ENCODE results near the gene ITSN1.

ITSN1 gene

GRCh38 chr21:33751120-33751519, 108.8 kb downstream of the ITSN1 start:
- no peak overlapping the region for H3K4me3 ChIP-seq (ENCODE audit: control insufficient read depth, low read depth, low read length)
- DNase-seq (ENCODE audit: low read depth): peak; percentile 69
- TF ChIP-seq, protein P1, sequence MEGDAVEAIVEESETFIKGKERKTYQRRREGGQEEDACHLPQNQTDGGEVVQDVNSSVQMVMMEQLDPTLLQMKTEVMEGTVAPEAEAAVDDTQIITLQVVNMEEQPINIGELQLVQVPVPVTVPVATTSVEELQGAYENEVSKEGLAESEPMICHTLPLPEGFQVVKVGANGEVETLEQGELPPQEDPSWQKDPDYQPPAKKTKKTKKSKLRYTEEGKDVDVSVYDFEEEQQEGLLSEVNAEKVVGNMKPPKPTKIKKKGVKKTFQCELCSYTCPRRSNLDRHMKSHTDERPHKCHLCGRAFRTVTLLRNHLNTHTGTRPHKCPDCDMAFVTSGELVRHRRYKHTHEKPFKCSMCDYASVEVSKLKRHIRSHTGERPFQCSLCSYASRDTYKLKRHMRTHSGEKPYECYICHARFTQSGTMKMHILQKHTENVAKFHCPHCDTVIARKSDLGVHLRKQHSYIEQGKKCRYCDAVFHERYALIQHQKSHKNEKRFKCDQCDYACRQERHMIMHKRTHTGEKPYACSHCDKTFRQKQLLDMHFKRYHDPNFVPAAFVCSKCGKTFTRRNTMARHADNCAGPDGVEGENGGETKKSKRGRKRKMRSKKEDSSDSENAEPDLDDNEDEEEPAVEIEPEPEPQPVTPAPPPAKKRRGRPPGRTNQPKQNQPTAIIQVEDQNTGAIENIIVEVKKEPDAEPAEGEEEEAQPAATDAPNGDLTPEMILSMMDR (conservative IDR thresholded peaks at IDR 0.05; ENCODE audit: control insufficient read depth, insufficient read depth, low read depth, low read length): no peak

DNA sequence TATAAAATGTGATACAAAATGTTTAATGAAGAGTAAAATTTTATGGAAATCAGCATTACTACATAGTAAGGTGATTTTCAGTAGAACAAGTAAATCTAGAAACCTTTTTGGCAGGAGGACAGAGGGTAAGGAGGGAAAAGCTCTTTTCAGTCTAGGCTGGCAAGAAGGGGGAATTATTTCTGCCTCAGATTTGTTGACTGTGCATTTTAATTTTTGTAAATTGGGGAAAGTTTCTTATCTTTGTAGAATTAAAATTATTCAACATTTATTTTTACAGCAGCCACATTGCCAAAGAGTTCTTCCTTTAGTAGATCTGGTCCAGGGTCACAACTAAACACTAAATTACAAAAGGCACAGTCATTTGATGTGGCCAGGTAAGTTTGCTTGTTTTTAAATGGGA, 109.2 kb downstream of the ITSN1 start:
- TF ChIP-seq, protein P1 (conservative IDR thresholded peaks at IDR 0.05; ENCODE audit: control insufficient read depth, insufficient read depth, low read depth, low read length): no peak
- H3K4me3 ChIP-seq (ENCODE audit: control insufficient read depth, low read depth, low read length): no peak overlapping the region
- DNase-seq (ENCODE audit: low read depth): no peak

DNA sequence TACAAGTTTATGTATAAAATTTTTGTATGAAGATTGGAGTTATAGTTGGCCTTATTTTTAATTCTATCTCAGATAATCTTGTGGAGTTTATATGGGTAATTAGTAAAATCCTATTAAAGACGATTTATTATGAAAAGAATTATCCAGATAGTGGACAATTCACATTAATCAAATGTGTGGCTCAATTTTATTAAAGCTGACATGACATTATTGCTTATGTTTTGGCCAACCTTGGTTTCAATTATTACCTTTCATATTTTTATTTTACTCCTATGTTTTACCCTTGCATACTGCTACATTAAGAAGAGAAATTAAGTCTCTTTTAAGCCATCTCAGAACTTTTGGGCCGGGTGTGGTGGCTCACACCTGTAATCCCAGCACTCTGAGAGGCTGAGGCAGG, 110.0 kb downstream of the ITSN1 start:
- TF ChIP-seq, protein P1 (conservative IDR thresholded peaks at IDR 0.05; ENCODE audit: control insufficient read depth, insufficient read depth, low read depth, low read length): no peak
- no peak overlapping the region for H3K4me3 ChIP-seq (ENCODE audit: control insufficient read depth, low read depth, low read length)
- DNase-seq (ENCODE audit: low read depth): no peak

GRCh38 chr21:33753886-33754285, 111.6 kb downstream of the ITSN1 start:
- TF ChIP-seq, protein P1 (conservative IDR thresholded peaks at IDR 0.05; ENCODE audit: control insufficient read depth, insufficient read depth, low read depth, low read length): no peak
- no peak overlapping the region for H3K4me3 ChIP-seq (ENCODE audit: control insufficient read depth, low read depth, low read length)
- DNase-seq (ENCODE audit: low read depth): no peak

DNA sequence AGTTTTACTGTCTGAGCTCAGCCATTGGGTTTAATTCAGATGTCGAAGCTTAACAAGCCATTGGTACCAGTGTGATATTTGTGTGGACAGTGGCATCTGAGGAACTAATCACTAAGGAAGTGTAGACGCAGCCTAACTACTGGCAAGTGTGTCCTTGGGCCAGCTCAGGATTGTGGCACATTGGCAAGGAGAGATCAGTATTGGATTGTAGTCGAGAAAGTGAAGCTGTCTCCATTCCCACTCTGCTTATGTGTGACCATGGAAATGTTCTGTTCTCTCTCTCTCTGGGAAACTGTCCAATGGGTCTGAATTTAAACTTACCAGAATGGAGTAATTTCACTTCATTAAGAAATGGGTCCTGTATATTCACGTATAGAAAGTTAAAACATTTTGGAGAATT, 112.2 kb downstream of the ITSN1 start:
- no peak overlapping the region for H3K4me3 ChIP-seq (ENCODE audit: control insufficient read depth, low read depth, low read length)
- TF ChIP-seq, protein P1 (conservative IDR thresholded peaks at IDR 0.05; ENCODE audit: control insufficient read depth, insufficient read depth, low read depth, low read length): no peak
- no peak for DNase-seq (ENCODE audit: low read depth)

DNA sequence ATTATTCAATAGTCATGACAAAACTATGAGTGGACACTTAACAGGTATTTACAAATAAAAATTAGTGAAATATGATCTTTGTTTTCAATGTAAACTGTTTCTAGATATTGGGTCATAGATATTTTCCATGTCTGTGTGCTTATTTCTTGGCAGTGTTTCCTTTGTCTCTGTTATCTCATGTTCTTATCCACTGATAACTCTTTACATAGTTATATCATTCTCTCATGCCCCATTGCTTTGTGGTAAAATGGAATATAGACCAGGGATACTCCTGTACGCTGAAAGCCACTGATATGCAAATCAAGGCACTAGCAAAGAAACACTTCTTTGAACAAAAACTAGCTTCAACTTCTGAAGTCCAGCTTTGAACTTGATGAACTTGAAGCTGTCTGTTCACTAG, 113.1 kb downstream of the ITSN1 start:
- no peak for DNase-seq (ENCODE audit: low read depth)
- TF ChIP-seq, protein P1 (conservative IDR thresholded peaks at IDR 0.05; ENCODE audit: control insufficient read depth, insufficient read depth, low read depth, low read length): no peak

More for the DNA sequence above, 113.1 kb downstream of the ITSN1 start:
- no peak overlapping the region for H3K4me3 ChIP-seq (ENCODE audit: control insufficient read depth, low read depth, low read length)
